A549 (cell line): ENCODE measurements around the gene TIMP1.

ENCODE experiments used
- BHLHE40 ChIP-seq: IDR thresholded peaks from 2 replicates; pipeline ENCODE4 v1.6.1; 2012; ENCODE audit warnings: low read depth, low read length, inconsistent platforms
- CEBPB ChIP-seq, 2 experiments: fragments of >200 bp in 1 of 2; sonication (Bioruptor Twin) in 1 of 2; formaldehyde crosslinking in 1 of 2; IDR thresholded peaks; 2 replicates each; pipeline ENCODE4 v1.6.1; 2012 to 2016
- EHF ChIP-seq: fragments of 250-450 bp; sonication (Bioruptor Pico); IDR thresholded peaks from 2 replicates; pipeline ENCODE4 v1.5.0; 2020; ENCODE audit warnings: mild to moderate bottlenecking
- EP300 ChIP-seq, 2 experiments: fragments of >200 bp; sonication (Bioruptor Twin); formaldehyde crosslinking; IDR thresholded peaks; 2 replicates in 1 of 2; 3 replicates in 1 of 2; pipeline ENCODE4 v1.6.1; 2016 to 2017
- FOSL2 ChIP-seq, 2 experiments: fragments of 450-650 bp in 1 of 2; fragments of >200 bp in 1 of 2; sonication (Bioruptor Twin) in 1 of 2; formaldehyde crosslinking; IDR thresholded peaks; 2 replicates each; pipeline versions ENCODE4 v1.5.0 to v1.6.1; 2016 to 2020; ENCODE audit warnings: mild to moderate bottlenecking in 1 of 2, moderate library complexity in 1 of 2
- JUNB ChIP-seq: fragments of >200 bp; sonication (Bioruptor Twin); formaldehyde crosslinking; IDR thresholded peaks from 2 replicates; pipeline ENCODE4 v1.6.1; 2016
- POLR2A ChIP-seq: IDR thresholded peaks from 2 replicates; pipeline ENCODE4 v1.6.1; 2012; ENCODE audit warnings: mild to moderate bottlenecking, low read length
- RNF2 ChIP-seq: fragments of 200-600 bp; sonication (generic); IDR thresholded peaks from 2 replicates; pipeline ENCODE4 v1.6.1; 2016; ENCODE audit warnings: low read depth, mild to moderate bottlenecking, antibody characterized with exemption, moderate library complexity, borderline replicate concordance
- TF ChIP-seq, protein P1 (sequence below): fragments of >200 bp; sonication (Bioruptor Twin); formaldehyde crosslinking; IDR thresholded peaks from 3 replicates; pipeline ENCODE4 v1.5.1; 2016
- TF ChIP-seq, protein P2 (sequence below): fragments of 150-350 bp; IDR thresholded peaks from 2 replicates; pipeline ENCODE4 v1.6.1; 2014; ENCODE audit warnings: low read depth, mild to moderate bottlenecking, low read length

DNA sequence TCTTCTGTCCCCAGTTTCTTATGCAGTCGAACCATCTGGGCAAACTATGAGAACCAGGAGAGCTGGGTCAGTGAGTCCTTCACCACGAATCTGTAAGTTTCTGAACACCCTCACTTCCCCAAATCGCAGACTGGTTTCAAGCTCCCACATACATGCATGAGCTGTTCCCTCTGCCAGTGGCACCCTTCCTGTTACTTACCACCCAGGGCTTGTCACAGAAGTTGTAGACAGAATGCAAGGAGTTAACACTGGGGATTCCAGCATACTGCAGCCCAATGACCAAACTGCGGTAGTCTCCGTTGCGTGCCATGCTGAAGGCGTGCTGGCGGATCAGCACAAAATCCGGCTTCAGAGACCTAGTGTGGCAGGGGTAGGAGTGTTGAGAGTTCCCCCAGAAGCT, 22.8 kb downstream of the TIMP1 start:
- TF ChIP-seq RNF2, result no peak
- TF ChIP-seq, protein P1, sequence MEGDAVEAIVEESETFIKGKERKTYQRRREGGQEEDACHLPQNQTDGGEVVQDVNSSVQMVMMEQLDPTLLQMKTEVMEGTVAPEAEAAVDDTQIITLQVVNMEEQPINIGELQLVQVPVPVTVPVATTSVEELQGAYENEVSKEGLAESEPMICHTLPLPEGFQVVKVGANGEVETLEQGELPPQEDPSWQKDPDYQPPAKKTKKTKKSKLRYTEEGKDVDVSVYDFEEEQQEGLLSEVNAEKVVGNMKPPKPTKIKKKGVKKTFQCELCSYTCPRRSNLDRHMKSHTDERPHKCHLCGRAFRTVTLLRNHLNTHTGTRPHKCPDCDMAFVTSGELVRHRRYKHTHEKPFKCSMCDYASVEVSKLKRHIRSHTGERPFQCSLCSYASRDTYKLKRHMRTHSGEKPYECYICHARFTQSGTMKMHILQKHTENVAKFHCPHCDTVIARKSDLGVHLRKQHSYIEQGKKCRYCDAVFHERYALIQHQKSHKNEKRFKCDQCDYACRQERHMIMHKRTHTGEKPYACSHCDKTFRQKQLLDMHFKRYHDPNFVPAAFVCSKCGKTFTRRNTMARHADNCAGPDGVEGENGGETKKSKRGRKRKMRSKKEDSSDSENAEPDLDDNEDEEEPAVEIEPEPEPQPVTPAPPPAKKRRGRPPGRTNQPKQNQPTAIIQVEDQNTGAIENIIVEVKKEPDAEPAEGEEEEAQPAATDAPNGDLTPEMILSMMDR, result no peak
- no peak for TF ChIP-seq POLR2A
- TF ChIP-seq, protein P2, sequence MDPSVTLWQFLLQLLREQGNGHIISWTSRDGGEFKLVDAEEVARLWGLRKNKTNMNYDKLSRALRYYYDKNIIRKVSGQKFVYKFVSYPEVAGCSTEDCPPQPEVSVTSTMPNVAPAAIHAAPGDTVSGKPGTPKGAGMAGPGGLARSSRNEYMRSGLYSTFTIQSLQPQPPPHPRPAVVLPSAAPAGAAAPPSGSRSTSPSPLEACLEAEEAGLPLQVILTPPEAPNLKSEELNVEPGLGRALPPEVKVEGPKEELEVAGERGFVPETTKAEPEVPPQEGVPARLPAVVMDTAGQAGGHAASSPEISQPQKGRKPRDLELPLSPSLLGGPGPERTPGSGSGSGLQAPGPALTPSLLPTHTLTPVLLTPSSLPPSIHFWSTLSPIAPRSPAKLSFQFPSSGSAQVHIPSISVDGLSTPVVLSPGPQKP, result no peak
- TF ChIP-seq FOSL2 (IDR thresholded peaks at IDR 0.05), result no peak
- TF ChIP-seq FOSL2 (CRISPR knock-in tag; IDR thresholded peaks at IDR 0.05), result no peak
- no peak for TF ChIP-seq BHLHE40
- no peak for TF ChIP-seq CEBPB (IDR thresholded peaks at IDR 0.05)
- TF ChIP-seq JUNB, result no peak
- TF ChIP-seq EHF (CRISPR knock-in tag), result no peak
- no peak for TF ChIP-seq EP300 (IDR thresholded peaks at IDR 0.05)
